GM12892 (cell line): ENCODE measurements around the gene PPM1L.

Experiments used
- POLR2A ChIP-seq: IDR thresholded peaks from 2 replicates; pipeline ENCODE4 v1.6.1; 2011; ENCODE audit warnings: low read depth, low read length, control low read depth
- POLR2AphosphoS5 ChIP-seq: IDR thresholded peaks from 2 replicates; pipeline ENCODE4 v1.6.1; 2011; ENCODE audit warnings: low read depth, low read length, control low read depth
- TAF1 ChIP-seq: IDR thresholded peaks from 2 replicates; pipeline ENCODE4 v1.6.1; 2011; ENCODE audit warnings: low read depth, mild to moderate bottlenecking, control low read depth, low read length, borderline replicate concordance

GRCh38 chr3:161017971-161018370, 261.9 kb downstream of the PPM1L start:
- no peak for TF ChIP-seq POLR2A
- TF ChIP-seq POLR2AphosphoS5: no peak
- TF ChIP-seq TAF1: no peak
